Mesodermal cell (in vitro differentiated cells): ENCODE measurements around the gene TANC1.

Experiments
- H3K27ac ChIP-seq: 2 replicates; pipeline ENCODE4 v1.7.0; 2013; ENCODE audit warnings: mild to moderate bottlenecking, low read depth, low read length, moderate library complexity; ENCODE audit not compliant: severe bottlenecking
- H3K36me3 ChIP-seq: 2 replicates; pipeline ENCODE4 v1.7.1; 2013; ENCODE audit warnings: mild to moderate bottlenecking, low read length, moderate library complexity; ENCODE audit not compliant: control insufficient read depth, insufficient read depth
- H3K4me1 ChIP-seq: one replicate; pipeline ENCODE4 v1.7.1; 2013; ENCODE audit warnings: mild to moderate bottlenecking, low read length; ENCODE audit not compliant: insufficient read depth, control insufficient read depth, poor library complexity, severe bottlenecking
- H3K4me3 ChIP-seq: 2 replicates; pipeline ENCODE4 v1.7.0; 2013; ENCODE audit warnings: low read length, control low read depth, mild to moderate bottlenecking; ENCODE audit not compliant: insufficient read depth, poor library complexity, severe bottlenecking; ENCODE audit errors: extremely low read depth
- H3K9me3 ChIP-seq: 2 replicates; pipeline ENCODE4 v1.7.1; 2013; ENCODE audit warnings: mild to moderate bottlenecking, low read length, moderate library complexity; ENCODE audit not compliant: control insufficient read depth
- WGBS, 2 experiments: methylation state at CpG; one replicate each; pipeline ENCODE4 v1.1.5; 2013; ENCODE audit warnings: missing lambda C conversion rate in 2 of 2; ENCODE audit not compliant: insufficient coverage in 2 of 2; 5-methylcytosine and 5-hydroxymethylcytosine counted together

Gene TANC1

GRCh38 chr2:159202568-159203071, 234.2 kb downstream of the TANC1 start:
- peaks cover 40% of the 10 kb centered on the region for H3K4me1 ChIP-seq
- peaks cover 77% of the 10 kb centered on the region for H3K36me3 ChIP-seq
- 54 to 60% methylated on average over 4 of the region's 4 CpGs for WGBS, 2 experiments
- H3K9me3 ChIP-seq = no peaks in the 10 kb centered on the region
- no peak overlapping the region for H3K4me3 ChIP-seq
- peak overlapping the region; percentile 87 for H3K27ac ChIP-seq

GRCh38 chr2:159204381-159205144, 236.1 kb downstream of the TANC1 start:
- Histone ChIP-seq H3K36me3 (peaks cover 69% of the 10 kb centered on the region), H3K9me3 (no peaks in the 10 kb centered on the region), H3K4me3 (no peak overlapping the region), H3K4me1 (peaks cover 36% of the 10 kb centered on the region), H3K27ac (no peak overlapping the region)
- 94 to 95% methylated on average over 14 to 15 of the region's 15 CpGs for WGBS, 2 experiments

- peaks cover 54% of the 10 kb centered on the region for H3K36me3 ChIP-seq
- no peaks in the 10 kb centered on the region for H3K9me3 ChIP-seq
- H3K4me3 ChIP-seq = no peak overlapping the region
- H3K27ac ChIP-seq = no peak overlapping the region
- WGBS, 2 experiments = 97 to 100% methylated on average over 1 to 6 of the region's 6 CpGs
- H3K4me1 ChIP-seq = peaks cover 30% of the 10 kb centered on the region
Observed at GRCh38 chr2:159206736-159207380, 238.4 kb downstream of the TANC1 start.

- H3K4me3 ChIP-seq = no peak overlapping the region
- H3K4me1 ChIP-seq = peaks cover 23% of the 10 kb centered on the region
- H3K27ac ChIP-seq = no peak overlapping the region
- WGBS, 2 experiments = 65 to 89% methylated on average over 3 of the region's 5 CpGs
- H3K9me3 ChIP-seq = no peaks in the 10 kb centered on the region
- H3K36me3 ChIP-seq = peaks cover 58% of the 10 kb centered on the region
Observed at GRCh38 chr2:159208438-159208837, 240.0 kb downstream of the TANC1 start.

GRCh38 chr2:159209341-159210306, 241.2 kb downstream of the TANC1 start:
- peaks cover 59% of the 10 kb centered on the region for H3K36me3 ChIP-seq
- peaks cover 21% of the 10 kb centered on the region for H3K4me1 ChIP-seq
- WGBS, 2 experiments = 93 to 96% methylated on average over 13 to 15 of the region's 15 CpGs
- H3K4me3 ChIP-seq = no peak overlapping the region
- no peaks in the 10 kb centered on the region for H3K9me3 ChIP-seq
- H3K27ac ChIP-seq = no peak overlapping the region

- no peaks in the 10 kb centered on the region for H3K9me3 ChIP-seq
- H3K36me3 ChIP-seq = peaks cover 59% of the 10 kb centered on the region
- H3K4me1 ChIP-seq = peaks cover 21% of the 10 kb centered on the region
- H3K4me3 ChIP-seq = no peak overlapping the region
- WGBS, 2 experiments = 28 to 29% methylated on average over 12 of the region's 14 CpGs
- H3K27ac ChIP-seq = peak overlapping the region; percentile 90
Observed at GRCh38 chr2:159211447-159212396, 243.3 kb downstream of the TANC1 start.

- 96 to 100% methylated on average over 3 to 4 of the region's 5 CpGs for WGBS, 2 experiments
- Histone ChIP-seq H3K36me3 (peaks cover 71% of the 10 kb centered on the region), H3K27ac (no peak overlapping the region)
Observed at GRCh38 chr2:159213296-159213695, 244.9 kb downstream of the TANC1 start.

GRCh38 chr2:159214325-159214865, 246.0 kb downstream of the TANC1 start:
- Histone ChIP-seq H3K36me3 (peaks cover 74% of the 10 kb centered on the region), H3K9me3 (no peaks in the 10 kb centered on the region), H3K4me1 (peaks cover 21% of the 10 kb centered on the region), H3K4me3 (no peak overlapping the region), H3K27ac (no peak overlapping the region)
- 86 to 100% methylated on average over 1 of the region's 3 CpGs for WGBS, 2 experiments

More at GRCh38 chr2:159213296-159213695, 244.9 kb downstream of the TANC1 start:
- Histone ChIP-seq H3K4me1 (peaks cover 21% of the 10 kb centered on the region), H3K4me3 (no peak overlapping the region), H3K9me3 (no peaks in the 10 kb centered on the region)

GRCh38 chr2:159215116-159215515, 246.7 kb downstream of the TANC1 start:
- 97 to 100% methylated on average over 4 to 7 of the region's 7 CpGs for WGBS, 2 experiments
- no peak overlapping the region for H3K27ac ChIP-seq
- peaks cover 18% of the 10 kb centered on the region for H3K4me1 ChIP-seq
- no peaks in the 10 kb centered on the region for H3K9me3 ChIP-seq
- H3K36me3 ChIP-seq = peaks cover 75% of the 10 kb centered on the region
- no peak overlapping the region for H3K4me3 ChIP-seq
